PFSK-1 (cell line): ENCODE data around the gene ARHGAP25.

ENCODE experiments used
- FOXP2 ChIP-seq: optimal IDR thresholded peaks from 2 replicates; pipeline ENCODE3; 2011; ENCODE audit warnings: borderline replicate concordance, control low read depth, inconsistent platforms; ENCODE audit not compliant: insufficient read depth; ENCODE audit errors: extremely low read length, extremely low read depth
- POLR2AphosphoS5 ChIP-seq: IDR thresholded peaks from 2 replicates; pipeline ENCODE4 v1.6.1; 2012; ENCODE audit warnings: low read depth, mild to moderate bottlenecking, control low read depth, low read length, moderate library complexity
- REST ChIP-seq, 2 experiments: IDR thresholded peaks; 2 replicates each; pipeline versions ENCODE4 v1.6.1 to v1.8.0; 2011 to 2012; ENCODE audit warnings: low read depth in 2 of 2, low read length in 2 of 2, control low read depth in 1 of 2, inconsistent platforms in 1 of 2, mild to moderate bottlenecking in 1 of 2, moderate library complexity in 1 of 2; ENCODE audit not compliant: insufficient read depth in 1 of 2
- SIN3A ChIP-seq: IDR thresholded peaks from 2 replicates; pipeline ENCODE4 v1.6.1; 2012; ENCODE audit warnings: mild to moderate bottlenecking, low read length, moderate library complexity, borderline replicate concordance; ENCODE audit not compliant: insufficient read depth
- TAF1 ChIP-seq: IDR thresholded peaks from 2 replicates; pipeline ENCODE4 v1.6.1; 2012; ENCODE audit warnings: low read length, control low read depth, borderline replicate concordance; ENCODE audit not compliant: insufficient read depth

GRCh38 chr2:68726100-68726499 lies 8.5 kb upstream of the ARHGAP25 start:
- no peak for TF ChIP-seq POLR2AphosphoS5
- no peak for TF ChIP-seq REST (IDR thresholded peaks at IDR 0.05; ENCODE audit: insufficient read depth in 1 of 2, low read depth in 2 of 2, low read length in 2 of 2)
- TF ChIP-seq TAF1, result no peak
- no peak for TF ChIP-seq SIN3A
- TF ChIP-seq FOXP2, result no peak
